ENCODE data around the gene COX15.

DNA sequence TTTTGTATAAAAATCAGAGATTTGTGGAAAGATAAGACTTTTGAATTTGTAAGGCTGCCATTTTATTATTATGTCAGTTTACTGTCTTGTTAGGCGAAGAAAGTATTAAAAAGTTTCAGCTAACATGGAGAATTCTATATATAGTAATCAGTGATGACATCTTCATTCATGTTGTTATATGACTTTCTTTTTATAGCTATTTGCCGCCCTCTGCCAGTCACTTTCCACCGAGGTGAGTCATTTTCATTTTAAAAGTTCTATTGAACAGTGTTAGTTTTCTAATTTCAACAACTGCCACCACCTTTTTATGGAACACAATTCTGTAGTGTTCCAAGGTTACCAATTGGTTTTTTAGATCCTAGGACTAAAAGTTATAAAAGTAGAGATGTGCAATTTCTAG is 11.9 kb upstream of the COX15 start:
- no peak for TF ChIP-seq ZNF133 (tag by site-specific recombination; IDR thresholded peaks at IDR 0.05)
- TF ChIP-seq, protein P1, sequence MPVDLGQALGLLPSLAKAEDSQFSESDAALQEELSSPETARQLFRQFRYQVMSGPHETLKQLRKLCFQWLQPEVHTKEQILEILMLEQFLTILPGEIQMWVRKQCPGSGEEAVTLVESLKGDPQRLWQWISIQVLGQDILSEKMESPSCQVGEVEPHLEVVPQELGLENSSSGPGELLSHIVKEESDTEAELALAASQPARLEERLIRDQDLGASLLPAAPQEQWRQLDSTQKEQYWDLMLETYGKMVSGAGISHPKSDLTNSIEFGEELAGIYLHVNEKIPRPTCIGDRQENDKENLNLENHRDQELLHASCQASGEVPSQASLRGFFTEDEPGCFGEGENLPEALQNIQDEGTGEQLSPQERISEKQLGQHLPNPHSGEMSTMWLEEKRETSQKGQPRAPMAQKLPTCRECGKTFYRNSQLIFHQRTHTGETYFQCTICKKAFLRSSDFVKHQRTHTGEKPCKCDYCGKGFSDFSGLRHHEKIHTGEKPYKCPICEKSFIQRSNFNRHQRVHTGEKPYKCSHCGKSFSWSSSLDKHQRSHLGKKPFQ (tag by site-specific recombination; IDR thresholded peaks at IDR 0.05): no peak
- TF ChIP-seq, protein P2, sequence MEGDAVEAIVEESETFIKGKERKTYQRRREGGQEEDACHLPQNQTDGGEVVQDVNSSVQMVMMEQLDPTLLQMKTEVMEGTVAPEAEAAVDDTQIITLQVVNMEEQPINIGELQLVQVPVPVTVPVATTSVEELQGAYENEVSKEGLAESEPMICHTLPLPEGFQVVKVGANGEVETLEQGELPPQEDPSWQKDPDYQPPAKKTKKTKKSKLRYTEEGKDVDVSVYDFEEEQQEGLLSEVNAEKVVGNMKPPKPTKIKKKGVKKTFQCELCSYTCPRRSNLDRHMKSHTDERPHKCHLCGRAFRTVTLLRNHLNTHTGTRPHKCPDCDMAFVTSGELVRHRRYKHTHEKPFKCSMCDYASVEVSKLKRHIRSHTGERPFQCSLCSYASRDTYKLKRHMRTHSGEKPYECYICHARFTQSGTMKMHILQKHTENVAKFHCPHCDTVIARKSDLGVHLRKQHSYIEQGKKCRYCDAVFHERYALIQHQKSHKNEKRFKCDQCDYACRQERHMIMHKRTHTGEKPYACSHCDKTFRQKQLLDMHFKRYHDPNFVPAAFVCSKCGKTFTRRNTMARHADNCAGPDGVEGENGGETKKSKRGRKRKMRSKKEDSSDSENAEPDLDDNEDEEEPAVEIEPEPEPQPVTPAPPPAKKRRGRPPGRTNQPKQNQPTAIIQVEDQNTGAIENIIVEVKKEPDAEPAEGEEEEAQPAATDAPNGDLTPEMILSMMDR (tag by site-specific recombination; IDR thresholded peaks at IDR 0.05): no peak
- TF ChIP-seq, protein P3, sequence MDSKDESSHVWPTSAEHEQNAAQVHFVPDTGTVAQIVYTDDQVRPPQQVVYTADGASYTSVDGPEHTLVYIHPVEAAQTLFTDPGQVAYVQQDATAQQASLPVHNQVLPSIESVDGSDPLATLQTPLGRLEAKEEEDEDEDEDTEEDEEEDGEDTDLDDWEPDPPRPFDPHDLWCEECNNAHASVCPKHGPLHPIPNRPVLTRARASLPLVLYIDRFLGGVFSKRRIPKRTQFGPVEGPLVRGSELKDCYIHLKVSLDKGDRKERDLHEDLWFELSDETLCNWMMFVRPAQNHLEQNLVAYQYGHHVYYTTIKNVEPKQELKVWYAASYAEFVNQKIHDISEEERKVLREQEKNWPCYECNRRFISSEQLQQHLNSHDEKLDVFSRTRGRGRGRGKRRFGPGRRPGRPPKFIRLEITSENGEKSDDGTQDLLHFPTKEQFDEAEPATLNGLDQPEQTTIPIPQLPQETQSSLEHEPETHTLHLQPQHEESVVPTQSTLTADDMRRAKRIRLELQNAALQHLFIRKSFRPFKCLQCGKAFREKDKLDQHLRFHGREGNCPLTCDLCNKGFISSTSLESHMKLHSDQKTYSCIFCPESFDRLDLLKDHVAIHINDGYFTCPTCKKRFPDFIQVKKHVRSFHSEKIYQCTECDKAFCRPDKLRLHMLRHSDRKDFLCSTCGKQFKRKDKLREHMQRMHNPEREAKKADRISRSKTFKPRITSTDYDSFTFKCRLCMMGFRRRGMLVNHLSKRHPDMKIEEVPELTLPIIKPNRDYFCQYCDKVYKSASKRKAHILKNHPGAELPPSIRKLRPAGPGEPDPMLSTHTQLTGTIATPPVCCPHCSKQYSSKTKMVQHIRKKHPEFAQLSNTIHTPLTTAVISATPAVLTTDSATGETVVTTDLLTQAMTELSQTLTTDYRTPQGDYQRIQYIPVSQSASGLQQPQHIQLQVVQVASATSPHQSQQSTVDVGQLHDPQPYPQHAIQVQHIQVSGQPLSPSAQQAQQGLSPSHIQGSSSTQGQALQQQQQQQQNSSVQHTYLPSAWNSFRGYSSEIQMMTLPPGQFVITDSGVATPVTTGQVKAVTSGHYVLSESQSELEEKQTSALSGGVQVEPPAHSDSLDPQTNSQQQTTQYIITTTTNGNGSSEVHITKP (tag by site-specific recombination; IDR thresholded peaks at IDR 0.05): no peak

Measured in HEK293 (cell line).